Activated CD4-positive, alpha-beta T cell treated with anti-CD3 and anti-CD28 coated beads, Interleukin-2, amount 50 U/mL, for 4 hours (primary cell): ENCODE results near the gene MUSK.
"Not testable (repeated sequence)": the region's sequence is repeated elsewhere in the genome, so short reads cannot be mapped to it uniquely, and the experiment has no call there.

Experiments
- DNase-seq, 2 experiments: peaks; one replicate each; pipeline ENCODE4 v3.0.0-alpha.2; 2020

The MUSK gene

DNA sequence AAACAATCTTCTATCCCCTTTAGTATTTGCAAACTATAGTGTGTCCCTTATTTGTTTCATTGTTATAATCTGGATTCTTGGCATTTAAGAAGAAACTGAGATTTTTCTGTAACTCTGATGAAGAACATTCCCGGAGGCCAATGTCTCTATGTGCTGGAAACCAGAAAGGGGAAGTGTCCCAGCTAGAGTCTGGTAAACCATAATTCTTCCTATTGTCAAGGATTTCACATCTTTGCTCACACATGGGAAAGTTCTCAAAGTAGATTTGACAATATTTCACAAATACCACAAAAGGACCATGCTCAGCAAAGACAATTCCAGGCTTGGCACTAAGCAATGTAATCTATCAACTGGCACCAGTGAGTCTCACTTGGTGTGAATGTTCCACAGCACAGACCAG is 146.8 kb downstream of the MUSK start:
- no peak for DNase-seq

DNA sequence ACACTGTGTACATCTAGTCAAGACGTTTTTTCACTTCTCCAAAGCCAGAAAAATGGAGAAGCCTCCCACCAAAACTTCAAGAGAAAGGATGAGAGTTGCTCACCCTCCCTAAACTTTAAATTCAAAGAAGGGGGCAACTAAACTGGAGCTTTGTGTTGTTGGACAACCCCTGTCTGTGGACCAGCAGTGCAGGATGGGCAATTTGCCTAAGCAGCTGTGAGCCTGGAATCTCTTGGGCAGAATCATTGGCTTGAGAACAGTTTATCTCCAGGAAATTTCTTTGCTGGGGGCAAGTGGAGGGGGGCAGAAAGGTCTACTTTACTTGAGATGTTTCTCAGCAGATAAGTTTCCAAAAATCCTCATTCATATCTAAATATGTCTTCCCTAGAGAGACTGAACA is 151.8 kb downstream of the MUSK start:
- DNase-seq: no peak

- no peak for DNase-seq
These were observed 152.5 kb downstream of the MUSK start for GRCh38 chr9:110821064-110821463.

DNA sequence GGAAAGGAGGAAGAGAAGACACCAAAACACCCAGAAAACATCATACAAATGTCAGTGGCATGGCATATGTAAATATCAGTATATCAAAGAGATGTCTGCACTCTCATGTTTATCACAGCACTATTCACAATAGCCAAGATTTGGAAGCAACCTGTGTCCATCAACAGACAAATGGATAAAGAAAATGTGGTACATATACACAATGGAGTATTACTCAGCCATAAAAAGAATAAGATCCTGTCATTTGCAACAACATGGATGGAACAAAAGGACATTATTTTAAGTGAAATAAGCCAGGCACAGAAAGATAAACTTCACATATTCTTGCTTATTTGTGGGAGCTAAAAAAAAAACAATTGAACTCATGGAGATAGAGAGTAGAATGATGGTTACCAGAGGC is 156.5 kb downstream of the MUSK start:
- DNase-seq: not testable (repeated sequence)

DNA sequence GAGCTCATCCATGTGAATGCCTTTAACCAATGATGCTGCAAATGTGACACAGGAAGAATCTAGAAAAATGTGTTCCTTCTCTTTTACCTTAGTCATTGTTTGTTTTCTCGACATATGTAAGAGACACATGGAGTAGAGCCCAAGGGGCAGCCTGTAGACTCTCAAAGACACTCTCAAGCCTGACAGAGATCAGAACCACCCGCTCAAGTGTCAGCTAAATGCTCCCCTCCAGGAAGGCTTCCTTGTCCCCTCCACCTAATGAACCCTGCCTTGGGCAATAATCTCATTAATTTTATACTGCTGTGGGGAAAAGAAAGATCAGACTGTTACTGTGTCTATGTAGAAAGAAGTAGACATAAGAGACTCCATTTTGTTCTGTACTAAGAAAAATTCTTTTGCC is 157.4 kb downstream of the MUSK start:
- no peak for DNase-seq

- not testable (repeated sequence) for DNase-seq
These were observed 157.8 kb downstream of the MUSK start for GRCh38 chr9:110826400-110826799.

DNA sequence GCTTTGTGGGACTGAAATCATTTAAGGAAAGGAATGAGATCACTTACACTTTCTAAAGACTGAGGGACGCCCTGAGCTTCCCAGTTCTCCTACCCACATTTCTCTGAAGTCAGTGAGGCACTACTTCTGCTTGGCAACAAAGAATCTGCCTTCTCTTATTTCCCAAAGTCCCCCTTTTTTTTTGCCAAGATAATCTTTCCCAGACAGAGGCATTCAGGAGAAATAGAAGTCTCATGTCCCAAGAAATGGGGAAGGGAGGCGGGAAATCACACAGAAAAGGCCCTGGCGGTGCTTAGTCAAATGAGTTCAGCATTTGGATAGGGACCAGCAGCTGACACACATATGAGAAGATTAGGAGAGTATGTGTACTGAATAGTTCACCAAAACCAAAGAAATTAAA is 159.7 kb downstream of the MUSK start:
- DNase-seq: no peak

- DNase-seq: no peak
These were observed 161.9 kb downstream of the MUSK start for GRCh38 chr9:110830495-110830894.

GRCh38 chr9:110832926-110833325 is 164.3 kb downstream of the MUSK start:
- no peak for DNase-seq

GRCh38 chr9:110835404-110835803 is 166.8 kb downstream of the MUSK start:
- no peak for DNase-seq

- no peak for DNase-seq
These were observed 167.3 kb downstream of the MUSK start for GRCh38 chr9:110835859-110836271.

DNA sequence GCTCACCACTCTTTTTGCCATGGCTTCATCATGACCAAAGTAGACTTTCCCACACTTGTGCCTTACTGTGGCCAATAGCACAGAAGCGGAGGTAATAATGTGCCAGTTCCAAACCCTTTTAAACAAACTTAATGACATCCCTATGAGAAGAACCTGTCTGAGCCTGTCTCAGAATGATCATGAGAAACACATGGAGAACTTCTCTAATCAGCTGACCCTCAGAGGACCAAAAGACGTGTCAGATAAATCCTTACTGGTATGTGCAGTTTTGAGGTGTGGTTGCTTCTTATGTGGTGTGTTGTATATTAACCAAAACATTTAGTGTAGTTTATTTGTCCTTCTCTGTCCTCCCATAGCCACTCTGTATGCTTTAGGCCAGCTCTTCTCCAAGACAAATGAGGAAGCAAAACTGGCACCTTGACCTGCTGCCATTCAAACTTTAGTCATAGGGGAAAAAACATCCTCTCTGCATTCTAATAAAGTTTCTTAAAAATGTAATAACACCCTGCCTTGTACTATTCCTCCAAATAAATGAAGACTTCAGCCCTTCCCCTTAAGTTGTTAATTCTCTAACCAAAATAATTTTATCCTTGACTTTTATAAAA is 168.9 kb downstream of the MUSK start:
- no peak for DNase-seq

DNA sequence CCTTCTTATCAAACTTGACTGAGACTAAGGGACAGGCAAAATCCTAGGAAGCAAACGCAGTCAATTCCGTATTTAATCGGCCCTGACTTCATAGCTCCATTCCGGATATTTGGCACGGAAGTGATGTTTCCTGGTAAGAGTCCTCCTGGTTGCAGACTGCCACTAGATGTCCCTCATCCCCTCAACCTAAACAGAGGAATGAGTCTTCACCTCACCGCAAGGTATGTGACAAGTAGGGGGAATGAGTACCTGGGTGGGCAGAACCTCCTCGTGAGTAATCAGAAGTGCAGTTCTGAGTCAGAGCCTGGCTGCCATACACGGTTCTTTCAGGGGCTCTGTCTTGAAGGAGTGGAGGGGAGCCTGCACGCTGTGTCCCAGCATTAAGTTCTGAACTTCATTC is 173.6 kb downstream of the MUSK start:
- DNase-seq: no peak

DNA sequence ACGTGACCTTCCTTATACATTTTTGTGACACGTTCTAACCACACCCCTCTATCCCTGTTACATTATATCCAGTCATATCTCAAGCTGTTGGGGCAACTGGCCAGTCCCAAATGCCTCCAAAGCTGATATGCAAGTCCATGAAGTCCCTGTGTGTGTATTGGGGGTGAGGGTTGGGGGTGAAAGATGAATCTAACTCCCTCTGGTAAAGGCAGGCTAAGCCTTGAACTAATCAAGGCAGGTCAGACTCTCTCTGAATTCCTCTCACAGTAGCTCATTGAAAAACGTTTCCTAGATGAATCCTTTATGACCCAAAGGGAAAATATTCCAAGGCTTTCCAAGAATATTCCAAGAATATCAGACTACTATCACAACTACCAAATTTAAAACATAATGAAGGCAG is 174.4 kb downstream of the MUSK start:
- DNase-seq: no peak

GRCh38 chr9:110844121-110844520 is 175.5 kb downstream of the MUSK start:
- DNase-seq: no peak

GRCh38 chr9:110846215-110846614 is 177.6 kb downstream of the MUSK start:
- DNase-seq: no peak

DNA sequence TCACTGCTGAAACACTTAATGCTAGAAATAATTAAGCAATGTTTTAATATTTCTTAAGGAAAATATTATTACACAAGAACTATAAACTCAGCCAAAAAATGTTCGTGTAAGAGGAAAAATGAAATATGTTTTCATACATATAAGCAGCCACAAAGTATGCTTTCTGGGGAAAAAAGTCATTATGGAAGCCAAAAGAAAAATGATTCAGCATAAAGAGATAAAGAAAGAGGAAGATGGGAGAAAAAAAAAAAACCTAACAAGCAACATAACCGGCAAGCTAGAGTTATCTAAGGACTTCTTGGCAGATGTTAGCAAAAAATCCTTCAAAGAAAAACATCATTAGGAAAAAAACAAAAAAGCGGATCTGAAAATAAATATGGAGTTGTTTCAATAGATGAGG is 179.1 kb downstream of the MUSK start:
- DNase-seq: no peak

- no peak for DNase-seq
These were observed 182.0 kb downstream of the MUSK start for GRCh38 chr9:110850401-110851135.
